ENCODE measurements around the gene SP2.

The SP2 gene

DNA sequence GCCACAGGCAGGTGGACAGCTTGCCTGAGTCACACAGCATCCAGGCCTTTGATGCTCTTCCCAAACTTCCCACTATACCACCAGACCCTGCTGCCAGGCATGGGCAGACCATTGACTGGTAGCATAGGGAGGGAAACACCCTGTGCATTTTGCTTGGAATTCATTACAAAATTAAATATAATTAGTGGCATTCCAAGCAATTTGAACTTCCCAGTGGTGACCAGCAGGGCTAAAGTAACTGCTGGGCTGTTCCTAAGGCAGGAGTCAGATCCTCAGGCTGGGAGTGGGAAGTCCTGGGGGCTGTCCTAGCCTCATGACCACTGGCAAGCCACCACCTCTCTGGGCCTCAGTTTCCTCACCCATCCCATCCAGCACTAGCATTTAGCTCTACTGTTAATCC, 57.9 kb downstream of the SP2 start:
- no peak for DNase-seq

DNA sequence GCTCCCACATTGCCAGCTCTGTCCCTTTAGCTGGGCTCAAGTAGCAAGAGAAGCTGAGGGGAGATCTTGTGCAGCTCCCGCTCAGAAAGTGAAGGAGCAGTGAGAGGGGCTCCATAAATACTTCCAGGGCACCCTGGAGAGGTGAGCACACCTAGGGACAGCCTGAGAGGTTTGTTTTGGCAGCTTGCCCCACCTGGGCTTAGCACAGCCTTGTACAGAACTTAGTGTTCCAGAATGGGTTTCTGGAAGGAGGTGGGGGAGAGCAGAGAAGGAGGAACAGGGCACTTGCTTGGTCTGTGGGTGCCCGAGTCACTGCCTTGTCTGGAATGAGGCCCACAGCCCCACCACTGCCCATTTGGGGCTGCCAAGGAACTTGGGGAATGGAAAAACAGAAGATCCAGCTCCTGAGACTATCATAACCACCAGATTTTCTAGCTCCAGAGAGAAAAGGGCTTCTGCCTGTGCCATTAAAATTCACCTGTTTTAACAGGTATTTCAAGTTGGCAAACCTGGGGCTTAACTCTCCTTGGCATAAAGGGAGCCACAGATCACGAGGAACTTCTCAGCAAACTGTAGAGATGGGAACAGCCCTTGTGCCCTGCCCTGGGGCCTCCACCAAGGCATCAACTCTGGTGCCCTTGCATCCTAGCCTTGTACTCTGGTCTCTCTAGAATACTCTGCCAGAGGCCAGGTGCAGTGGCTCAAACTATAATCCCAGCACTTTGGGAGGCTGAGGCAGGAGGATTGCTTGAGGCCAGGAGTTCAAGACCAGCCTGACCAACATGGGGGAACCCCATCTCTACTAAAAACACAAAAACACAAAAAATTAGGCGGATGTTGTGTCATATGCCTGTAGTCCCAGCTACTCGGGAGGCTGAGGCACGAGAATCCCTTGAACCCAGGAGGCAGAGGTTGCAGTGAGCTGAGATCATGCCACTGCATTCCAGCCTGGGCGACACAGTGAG, 59.7 kb downstream of the SP2 start:
- DNase-seq: no peak

DNA sequence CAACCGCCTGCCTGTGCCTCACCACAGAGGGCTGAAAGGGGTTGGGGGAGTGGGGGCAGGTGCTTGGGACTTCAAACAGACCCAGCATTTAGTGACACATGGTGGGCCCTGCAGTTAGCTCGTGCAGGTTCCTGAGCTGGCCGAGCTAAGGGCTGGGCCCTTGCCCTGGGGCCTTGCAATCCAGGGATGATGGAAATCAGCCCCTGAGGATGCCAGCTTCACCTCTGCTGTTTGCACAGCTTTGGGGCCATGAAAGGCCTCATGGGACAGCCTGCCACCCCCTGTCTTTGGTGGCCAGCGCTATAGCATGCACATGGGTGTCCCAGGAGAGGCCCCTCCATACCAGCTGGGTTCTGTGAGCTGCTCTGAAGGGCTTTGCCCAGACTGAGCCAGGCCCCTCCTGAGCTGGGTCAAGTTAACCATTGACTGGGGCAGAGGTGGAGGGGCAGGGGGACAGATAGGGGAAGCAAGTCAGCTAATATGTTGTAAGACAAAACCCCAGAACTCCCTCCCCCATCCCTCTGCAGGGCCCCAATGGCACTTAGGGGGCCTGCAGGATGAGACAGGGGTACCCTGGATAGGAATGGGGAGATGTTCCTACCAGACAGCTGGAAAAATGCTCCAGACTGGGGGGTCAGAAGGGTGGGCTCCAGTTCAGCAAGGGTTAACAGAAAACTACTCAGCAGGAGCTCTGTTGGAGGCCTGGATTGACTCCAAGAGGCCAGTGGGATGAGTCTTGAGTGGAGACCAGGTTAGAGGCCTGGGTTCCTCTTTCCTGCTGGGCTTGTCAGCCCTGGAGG, 61.0 kb downstream of the SP2 start:
- DNase-seq: no peak

DNA sequence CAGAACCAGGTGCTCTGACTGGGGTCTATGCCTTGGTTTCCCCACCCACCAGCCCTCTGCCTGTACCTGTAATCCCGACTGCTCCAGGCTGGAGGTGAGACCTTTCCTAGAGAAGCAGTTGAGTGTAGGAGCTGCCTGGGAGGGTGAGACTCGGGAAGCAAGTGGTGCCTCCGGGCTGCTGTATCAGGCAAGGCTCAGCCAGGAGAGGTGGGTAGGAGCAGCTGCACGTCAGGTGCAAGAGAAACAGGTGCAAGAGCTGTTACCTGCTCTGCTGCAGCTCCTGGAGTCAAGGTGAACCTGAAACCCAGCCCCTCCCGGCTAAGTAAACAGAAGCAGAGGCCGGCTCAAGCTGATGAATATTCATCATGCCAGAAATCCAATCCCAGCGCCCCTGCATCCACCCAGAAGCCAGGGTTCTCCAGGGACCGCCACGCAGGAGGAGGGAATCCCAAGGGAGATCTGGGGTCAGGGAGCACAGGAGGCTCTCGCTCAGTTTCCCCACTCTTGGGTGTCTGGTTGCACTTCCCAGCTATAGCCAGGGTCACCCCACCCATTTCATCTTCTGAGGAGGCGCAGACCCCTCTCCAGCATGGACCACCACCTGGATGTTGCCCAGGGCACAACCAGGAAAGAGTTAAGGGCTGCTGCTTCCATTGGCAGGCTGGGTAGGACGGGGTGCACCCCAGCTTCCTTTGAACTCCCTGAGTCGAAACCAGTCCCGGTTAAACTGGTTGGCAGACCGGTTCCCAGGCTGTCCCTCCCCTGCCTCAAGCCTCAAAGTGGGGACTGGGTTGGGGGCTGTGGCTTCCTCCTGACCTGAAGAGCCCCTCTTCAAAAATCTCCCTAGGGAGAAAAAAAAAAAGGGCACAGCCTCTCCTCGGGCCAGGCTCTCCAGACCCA, 61.8 kb downstream of the SP2 start, which contains the start of gene PRR15L:
Gene PRR15L, minus strand, starts transcription at position 293 of the 900 bp plus-strand sequence. CDS start 4,649 bp downstream, outside the sequence.
- no peak for DNase-seq

DNA sequence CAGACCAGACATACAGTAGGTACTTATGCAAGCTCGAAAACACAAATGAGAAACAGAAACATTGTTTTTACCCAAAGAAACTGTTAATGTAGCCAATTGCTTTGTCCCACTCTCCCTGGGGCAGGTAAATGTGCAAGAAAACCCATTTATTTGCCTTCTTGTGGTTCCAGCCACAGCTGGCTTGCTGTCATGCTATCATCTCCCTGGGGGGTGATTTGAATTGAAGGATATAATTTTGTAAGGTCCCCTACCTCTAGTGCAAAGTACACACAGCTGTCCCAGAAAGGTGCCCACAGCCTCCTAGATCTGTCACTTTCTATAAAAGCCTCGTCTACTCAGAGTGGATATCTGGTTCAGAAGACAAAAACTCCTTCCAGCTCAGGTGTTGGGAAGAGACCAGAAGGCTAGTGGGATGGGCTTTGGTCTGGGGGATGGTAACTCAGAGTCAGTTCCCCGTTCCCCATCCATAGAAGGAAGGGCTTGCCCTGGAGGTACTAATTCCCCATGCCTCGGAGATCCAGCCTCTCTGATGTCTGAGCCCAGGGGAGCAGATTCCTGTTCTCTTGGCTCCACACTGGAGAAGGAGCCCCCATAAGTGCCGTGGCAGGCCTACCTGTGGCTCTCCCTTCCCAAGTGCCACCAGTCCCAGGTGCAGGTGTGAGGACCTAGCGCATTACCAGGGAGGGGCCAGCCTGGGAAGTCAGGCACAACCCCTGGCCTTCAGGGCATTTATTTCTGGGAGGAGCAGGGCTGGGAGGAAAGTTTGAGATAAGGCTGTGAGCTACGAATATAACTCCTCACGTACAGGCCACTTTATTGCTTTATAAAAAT, 64.0 kb downstream of the SP2 start:
- no peak for DNase-seq

DNA sequence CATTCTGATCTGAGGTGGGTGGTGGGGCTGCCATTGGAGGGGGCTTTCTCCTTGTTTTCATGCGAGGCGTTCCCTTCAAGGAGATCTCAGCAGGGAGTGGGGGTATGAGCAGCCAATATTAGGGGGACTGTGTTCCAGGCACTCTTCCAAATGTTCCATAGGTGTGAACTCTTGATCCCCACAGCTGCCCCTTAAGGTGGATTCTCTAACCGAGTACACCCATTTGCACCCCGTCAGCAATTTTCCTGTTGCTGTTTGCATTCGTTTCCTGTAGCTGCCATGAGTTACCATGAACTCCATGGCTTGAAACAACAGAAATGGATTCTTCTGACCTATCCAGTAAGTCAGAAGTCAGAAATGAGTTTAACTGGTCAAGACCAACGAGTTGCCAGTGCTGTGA, 65.4 kb downstream of the SP2 start:
- no peak for DNase-seq

DNA sequence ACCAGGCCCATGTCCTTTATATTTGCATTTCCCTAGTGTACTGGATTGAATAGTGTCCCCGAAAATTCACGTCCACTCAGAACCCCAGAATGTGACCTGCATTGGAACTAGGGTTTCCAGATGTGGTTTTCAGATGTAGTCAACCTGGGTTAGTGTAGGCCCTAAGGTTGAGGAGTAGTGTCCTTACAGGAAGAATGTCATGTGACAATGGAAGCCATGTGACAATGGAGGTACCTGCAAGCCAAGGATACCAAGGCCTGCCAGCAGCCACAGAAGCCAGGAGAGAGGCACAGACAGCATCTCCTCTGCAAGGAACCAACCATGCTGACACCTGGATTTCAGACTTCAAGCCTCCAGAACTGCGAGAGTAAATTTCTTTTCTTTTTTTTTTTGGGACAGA, 66.9 kb downstream of the SP2 start:
- DNase-seq: no peak

DNA sequence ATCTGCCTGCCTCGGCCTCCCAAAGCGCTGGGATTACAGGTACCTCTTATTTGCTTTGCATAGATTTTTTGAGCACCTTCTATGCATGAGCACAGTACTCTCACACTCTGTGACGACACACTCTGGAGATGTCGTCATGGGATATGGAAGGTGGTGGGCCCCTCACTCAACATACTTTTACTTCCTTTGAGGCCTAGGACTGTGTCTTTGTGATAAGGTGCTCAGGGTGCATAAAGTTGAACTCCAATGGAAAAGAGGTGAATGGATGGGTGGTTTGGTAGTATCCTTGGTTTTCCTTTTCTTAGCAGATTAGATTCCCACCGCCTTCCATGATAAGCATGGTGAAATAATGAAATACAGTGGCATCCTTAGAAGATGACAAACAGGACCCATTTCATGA, 68.8 kb downstream of the SP2 start:
- DNase-seq: no peak

DNA sequence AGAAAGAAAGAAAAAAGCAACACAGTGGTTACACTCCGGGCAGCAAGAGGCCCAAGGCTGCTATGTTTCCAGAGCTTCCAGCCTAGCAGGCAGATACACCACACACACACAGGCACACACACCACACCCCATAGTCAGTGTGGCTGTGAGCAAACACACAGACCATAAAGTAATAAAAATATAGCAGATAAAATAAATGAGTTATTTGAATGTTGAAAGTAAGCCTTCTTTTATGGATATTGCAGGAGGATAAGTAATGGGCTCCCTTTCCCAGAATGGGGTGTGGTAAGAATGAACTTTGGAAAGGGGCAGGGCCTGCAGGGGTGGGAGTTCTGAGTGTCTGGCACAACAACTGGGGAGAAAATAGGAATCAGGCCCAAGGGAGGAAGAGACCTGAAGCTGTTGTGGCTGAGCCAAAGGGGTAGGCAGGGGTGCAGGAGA, 70.1 kb downstream of the SP2 start:
- DNase-seq: no peak

DNA sequence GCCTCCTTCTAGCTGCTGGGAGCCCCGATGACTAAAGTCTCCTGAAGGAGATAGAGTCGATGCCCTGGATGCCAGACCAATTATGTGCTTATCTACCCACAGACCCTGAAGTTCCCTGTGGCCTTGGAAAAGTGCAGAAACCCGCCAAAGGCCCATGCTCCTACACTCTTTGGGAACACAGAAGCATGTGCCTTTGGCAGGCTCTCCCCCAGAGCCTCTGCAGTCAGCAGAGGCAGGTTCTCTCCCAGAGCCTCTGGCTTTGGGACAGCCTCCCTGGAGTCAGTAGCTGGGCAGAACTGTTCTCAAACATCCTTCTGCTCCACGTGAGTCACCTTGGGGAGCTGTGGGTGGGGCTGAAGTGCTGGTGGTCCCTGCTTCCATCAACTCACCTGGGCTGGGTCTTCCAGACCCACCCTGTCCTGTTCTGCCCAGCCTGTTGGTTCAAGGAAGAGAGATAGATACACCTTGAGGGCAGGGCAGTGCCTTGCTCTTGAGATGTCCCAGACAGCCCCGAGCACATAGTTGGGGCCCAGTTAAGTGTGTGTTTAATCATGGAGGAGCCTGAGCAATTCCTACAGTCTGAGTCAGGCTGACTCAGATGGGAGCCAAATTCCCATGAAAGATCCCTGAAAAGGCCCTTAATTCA, 71.7 kb downstream of the SP2 start:
- no peak for DNase-seq

DNA sequence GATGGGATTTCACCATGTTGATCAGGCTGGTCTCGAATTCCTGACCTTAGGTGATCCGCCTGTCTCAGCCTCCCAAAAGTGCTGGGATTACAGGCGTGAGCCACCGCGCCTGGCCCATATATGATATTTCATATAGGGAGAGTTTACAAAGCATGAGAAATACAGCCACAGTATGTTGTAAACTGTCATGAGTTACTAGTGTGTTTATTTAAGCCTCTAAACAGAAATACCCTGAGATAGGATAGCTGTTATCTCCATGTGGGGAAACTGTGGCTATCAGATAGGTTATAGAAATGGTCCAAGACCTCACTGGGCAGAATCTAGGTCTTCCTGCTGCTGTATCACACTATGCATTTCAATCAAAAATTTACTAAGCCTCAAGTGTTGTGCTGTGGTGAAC, 72.8 kb downstream of the SP2 start:
- no peak for DNase-seq

DNA sequence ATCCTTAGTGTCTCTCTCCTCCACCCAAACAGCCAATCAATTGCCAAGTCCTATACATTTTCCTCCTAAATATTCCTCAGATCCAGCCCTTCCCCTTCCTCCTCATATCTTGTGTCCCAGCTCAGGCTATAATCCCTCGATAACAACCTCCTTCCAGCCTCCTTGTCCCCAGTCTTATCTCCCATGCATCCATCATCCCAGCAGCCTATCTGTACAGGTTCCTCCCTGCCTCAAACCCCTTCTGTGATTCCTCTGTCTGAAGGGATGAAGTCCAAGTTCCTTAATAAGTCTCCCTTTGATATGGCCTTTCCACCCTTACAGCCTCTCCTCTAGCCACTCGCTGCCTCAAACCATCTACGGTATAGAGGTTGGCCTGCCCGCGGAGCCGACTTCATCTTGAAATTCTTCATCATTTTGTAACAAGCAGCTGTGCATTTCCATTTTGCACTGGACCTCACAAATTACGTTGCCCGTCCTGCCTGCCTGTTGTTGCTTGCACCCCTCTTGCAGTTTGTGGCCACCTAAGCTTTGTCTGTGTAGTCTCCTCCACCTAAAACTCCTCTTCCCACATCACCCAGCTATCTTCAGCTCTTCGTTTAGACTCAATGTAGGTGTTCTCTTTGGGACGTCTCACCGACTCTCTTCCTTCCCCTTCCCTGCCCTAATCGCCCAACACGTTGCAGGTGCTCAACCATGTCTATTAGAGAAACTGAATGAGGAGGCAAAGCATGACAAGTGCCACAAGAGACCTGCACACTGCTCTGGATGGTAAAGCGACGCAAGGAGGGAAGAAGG, 74.1 kb downstream of the SP2 start:
- no peak for DNase-seq

DNA sequence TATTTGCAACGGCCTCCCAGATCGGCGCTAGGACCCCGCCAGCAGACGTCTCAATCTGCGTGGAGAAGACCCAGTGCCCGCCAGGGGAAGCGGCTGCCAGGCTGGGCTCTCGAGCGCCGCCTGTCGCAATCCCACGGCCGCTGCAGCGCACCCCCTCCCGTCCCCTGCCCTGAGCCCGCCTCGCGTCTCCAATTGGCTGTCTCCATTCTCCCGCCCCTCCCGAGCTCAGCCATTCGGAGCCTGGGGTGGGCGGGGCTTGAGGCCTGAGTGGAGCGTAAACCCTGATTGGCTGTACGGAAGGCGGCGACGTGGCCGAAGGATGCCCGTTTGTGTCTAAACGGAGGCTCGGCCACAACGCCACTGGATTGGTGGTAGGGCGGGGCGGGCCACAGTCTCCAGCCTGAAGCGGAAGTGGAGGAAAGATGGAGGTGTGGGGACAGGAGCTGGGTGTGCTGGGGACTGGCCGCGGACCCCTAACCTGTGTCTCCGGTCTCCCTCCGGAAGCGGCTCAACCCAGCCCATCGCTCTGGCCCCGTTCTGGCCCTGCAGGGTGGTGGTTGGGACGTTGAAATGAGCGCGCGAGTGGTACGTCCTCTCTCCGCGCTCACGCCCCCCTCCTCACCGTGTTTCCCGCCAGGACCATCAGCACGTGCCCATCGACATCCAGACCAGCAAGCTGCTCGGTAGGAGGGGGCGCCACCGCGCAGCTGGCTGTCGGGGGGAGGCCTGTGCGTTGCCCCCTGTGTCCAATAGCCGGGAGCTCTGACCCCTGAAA, 74.9 kb downstream of the SP2 start, which contains the start of gene CDK5RAP3:
Gene CDK5RAP3, plus strand, starts transcription at position 389 of the 775 bp plus-strand sequence. Its CDS starts 34 bp downstream, at position 423.
- peak; percentile 100 for DNase-seq

DNA sequence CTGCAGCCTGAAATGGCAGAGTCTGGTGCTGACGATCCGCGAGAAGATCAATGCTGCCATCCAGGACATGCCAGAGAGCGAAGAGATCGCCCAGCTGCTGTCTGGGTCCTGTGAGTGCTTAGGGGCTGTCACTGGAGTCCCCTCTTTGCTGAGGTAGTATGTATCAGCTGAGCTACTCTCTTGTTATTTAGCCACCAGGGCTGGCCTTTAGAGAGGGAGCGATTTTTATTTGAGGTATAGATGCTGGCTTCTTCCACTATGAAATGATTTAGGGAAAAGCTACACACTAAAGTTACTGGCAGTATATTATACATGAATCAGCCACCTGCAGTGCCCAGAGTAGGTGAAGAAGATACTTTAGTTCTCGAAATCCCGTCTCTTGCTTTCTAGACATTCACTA, 77.5 kb downstream of the SP2 start:
- DNase-seq: no peak

DNA sequence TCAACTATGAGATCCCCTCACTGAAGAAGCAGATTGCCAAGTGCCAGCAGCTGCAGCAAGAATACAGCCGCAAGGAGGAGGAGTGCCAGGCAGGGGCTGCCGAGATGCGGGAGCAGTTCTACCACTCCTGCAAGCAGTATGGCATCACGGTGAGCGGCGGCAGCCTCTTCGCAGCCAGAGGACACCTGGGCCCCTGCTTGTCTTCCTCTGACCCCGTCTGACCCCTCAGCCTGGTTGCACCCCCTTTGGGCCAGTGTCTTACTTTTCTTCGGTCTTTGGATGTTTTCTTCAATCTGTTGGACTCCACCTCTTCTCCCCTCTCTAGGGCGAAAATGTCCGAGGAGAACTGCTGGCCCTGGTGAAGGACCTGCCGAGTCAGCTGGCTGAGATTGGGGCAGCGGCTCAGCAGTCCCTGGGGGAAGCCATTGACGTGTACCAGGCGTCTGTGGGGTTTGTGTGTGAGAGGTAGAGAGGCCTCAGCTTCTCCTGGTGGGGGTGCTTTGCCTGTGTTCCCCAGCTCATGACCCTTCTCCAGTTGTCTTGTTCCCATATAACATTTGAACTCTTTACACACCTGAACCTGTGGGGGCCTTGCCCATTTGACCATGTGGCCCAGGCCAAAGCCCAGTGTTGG, 79.3 kb downstream of the SP2 start:
- no peak for DNase-seq

DNA sequence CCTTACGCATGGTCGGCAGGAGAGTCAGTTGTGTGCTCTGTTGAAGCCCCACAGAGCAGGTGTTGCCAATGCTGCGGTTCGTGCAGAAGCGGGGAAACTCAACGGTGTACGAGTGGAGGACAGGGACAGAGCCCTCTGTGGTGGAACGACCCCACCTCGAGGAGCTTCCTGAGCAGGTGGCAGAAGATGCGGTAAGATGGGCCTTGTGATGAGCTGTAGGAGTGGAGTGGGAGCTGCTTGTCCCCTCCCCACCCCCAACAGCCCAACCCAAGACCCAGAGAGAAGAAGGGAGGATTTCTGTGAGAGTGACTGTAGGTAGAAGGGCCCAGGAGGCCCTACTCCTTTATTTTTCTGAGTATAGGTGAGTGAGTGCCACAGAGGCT, 79.8 kb downstream of the SP2 start:
- no peak for DNase-seq

DNA sequence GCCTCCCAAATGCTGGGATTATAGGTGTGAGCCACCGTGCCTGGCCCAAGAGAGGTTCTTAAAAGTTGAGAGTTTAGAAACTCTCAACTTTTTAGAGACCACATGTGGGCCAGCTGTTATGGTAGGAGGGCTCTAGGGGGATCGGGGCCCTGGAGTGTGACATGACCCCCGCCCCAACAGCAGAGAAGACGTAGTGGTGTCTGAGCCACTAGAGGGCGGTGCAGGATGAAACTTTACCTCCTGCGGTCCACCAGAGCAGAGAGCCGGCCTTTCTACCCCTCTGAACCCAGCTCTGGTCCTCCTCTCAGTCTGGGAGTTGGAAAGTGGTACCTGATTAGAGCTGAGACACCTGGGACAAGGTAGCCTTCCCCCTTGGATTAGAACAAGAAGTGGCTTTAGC, 82.3 kb downstream of the SP2 start:
- DNase-seq: peak; percentile 61

Measured in activated CD4-positive, alpha-beta T cell treated with anti-CD3 and anti-CD28 coated beads, Interleukin-2, Interleukin-6, amounts not matched to agents 100 ng/mL and 50 ng/mL, durations not matched to agents 16 hours and 8 hours (primary cell).